Measurements from ENCODE around the gene FNDC3B. TPM values are rescaled to one million over a fixed set of nuclear protein-coding genes. Genes with fewer than 3 reads are reported as not detected.

Gene FNDC3B
- polyA plus RNA-seq, 2 of the 4 experiments (the other 2 are of a cell fraction), result 29.5 to 33.6 TPM

DNA sequence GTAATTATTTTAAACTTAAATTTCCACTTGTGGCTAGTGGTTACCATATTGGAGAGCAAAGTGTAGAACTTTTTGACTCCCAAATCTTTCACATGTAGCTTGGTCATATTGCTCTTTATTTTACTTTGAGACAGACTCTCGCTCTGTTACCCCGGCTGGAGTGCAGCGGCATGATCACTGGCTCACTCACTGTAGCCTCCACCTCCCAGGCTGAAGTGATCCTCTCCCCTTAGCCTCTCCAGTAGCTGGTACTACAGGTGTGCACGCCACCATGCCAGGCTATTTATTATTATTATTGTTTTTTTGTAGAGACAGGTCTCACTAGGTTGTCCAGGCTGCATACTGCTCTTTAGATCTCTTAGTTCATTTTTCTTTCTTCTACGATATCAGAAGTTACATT, 3.9 kb downstream of the FNDC3B start (continued):
- TF ChIP-seq, protein P1, sequence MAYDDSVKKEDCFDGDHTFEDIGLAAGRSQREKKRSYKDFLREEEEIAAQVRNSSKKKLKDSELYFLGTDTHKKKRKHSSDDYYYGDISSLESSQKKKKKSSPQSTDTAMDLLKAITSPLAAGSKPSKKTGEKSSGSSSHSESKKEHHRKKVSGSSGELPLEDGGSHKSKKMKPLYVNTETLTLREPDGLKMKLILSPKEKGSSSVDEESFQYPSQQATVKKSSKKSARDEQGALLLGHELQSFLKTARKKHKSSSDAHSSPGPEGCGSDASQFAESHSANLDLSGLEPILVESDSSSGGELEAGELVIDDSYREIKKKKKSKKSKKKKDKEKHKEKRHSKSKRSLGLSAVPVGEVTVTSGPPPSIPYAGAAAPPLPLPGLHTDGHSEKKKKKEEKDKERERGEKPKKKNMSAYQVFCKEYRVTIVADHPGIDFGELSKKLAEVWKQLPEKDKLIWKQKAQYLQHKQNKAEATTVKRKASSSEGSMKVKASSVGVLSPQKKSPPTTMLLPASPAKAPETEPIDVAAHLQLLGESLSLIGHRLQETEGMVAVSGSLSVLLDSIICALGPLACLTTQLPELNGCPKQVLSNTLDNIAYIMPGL (CRISPR knock-in tag; IDR thresholded peaks at IDR 0.05; ENCODE audit: borderline replicate concordance), result no peak

GRCh38 chr3:172043766-172044165, 4.4 kb downstream of the FNDC3B start:
- DNase-seq (ENCODE audit: low read depth in 1 of 2, low spot score in 1 of 2) (no peak), ATAC-seq (no peak), FAIRE-seq (no peak)
- Histone ChIP-seq H3K4me3 (peak overlapping the region; percentile 99; the same call in 1 of the 3 replicates), H3K4me1 (peaks cover 59% of the 10 kb centered on the region), H3K4me2 (peak overlapping the region; percentile 67), H3K27ac (no peak overlapping the region), H3K9me3 (no peaks in the 10 kb centered on the region)
- ChIA-PET CTCF (interaction anchor here (0.7 to 1.2 kb wide), 2 partner anchors 8 to 76 kb away, joined by 3 read pairs; no protein-coding TSS in a partner anchor), POLR2A (no interaction called here)
- 94% methylated on average over 5 of the region's 5 CpGs for WGBS (ENCODE audit: missing lambda C conversion rate)
- TF ChIP-seq CBX2 (IDR thresholded peaks at IDR 0.05; ENCODE audit: borderline replicate concordance, low read depth) (no peak), BCL3 (IDR thresholded peaks at IDR 0.05) (no peak), SREBF2 (IDR thresholded peaks at IDR 0.05) (no peak), ZC3H11A (IDR thresholded peaks at IDR 0.05) (no peak), NFE2L2 (conservative IDR thresholded peaks at IDR 0.05; ENCODE audit: low read length) (no peak)

DNA sequence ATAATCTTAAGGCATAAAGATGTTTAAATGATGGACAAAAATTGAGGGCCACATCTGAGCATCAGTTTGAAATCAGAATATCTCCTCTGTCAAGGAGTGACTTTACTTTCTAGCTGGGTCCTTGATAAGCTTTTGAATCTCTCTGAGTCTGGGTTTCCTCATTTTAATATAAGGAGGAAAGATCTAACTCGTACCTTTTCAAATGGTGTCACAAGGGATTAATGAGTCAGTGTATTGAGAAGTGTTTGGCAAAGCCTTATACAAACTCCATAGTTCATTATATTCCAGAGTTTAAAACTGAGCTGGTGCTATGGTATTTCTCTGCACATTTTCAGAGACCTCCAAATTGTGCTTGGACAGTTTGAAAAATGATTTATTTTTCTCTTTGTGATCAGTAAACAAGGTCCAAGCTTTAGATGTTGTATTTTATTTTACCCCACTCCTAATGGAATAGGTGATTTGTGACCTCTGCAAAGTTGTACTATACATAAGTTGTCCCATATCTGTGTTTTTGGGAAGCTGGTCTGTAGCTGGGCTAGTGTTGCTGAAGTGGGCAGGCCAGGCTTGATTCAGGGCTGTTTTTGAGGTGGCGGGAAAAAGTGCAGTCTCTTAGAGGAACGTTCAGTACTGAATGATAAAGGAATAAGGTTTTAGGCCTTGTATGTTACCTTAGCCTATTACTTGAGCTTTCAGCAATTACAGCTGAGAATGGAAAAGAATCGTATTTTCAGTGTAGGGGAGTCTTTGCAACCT, 5.6 kb downstream of the FNDC3B start:
- ChIA-PET CTCF (interaction anchor here (0.9 to 1.2 kb wide), 2 partner anchors 12 to 205 kb away, joined by 3 read pairs; no protein-coding TSS in a partner anchor), POLR2A (no interaction called here)
- ATAC-seq (no peak), FAIRE-seq (no peak), DNase-seq (ENCODE audit: low read depth in 1 of 2, low spot score in 1 of 2) (no peak)
- 66% methylated on average over 4 of the region's 4 CpGs for WGBS (ENCODE audit: missing lambda C conversion rate)
- Histone ChIP-seq H3K4me1 (peaks cover 55% of the 10 kb centered on the region), H3K9me3 (no peaks in the 10 kb centered on the region), H3K4me2 (peak overlapping the region; percentile 67), H3K4me3 (no peak overlapping the region), H3K27ac (peak overlapping the region; percentile 21 to 51; a peak in 3 of 6 replicates)
- TF ChIP-seq HDAC2 (IDR thresholded peaks at IDR 0.05), result no peak

DNA sequence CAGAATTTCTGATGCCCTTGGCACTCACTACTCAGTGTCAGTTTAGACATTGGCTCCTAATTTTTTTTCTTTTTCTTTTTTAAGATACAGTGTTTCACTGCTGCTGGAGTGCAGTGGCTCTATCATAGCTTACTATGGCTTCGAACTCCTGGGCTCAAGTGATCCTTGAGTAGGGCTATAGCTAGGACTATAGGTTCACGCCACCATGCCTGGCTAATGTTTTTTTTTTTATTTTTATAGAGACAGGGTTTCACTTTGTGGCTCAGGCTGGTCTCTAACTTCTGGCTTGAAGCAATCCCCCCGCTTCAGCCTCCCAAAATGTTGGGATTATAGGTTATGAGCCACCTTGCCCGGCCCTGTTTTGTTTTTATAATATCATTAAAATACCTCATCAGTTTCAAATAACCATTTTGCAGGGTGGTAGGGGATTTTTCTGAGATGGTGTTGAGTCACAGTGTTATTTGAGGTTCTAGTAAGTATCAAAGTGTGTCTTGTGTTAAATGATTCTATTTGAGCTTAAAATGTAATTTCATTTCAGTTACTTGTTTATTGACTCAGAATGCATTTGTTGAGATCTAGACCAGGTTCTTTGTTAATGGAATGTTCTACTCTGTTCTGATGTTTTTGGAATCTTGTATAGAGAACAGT, 7.0 kb downstream of the FNDC3B start:
- H3K4me1 ChIP-seq, result peaks cover 56% of the 10 kb centered on the region

More for the DNA sequence above, 7.0 kb downstream of the FNDC3B start:
- H3K9me3 ChIP-seq, result no peaks in the 10 kb centered on the region
- no peak for TF ChIP-seq RAD21 (conservative IDR thresholded peaks at IDR 0.05 in 1 of 2, IDR thresholded peaks at IDR 0.05 in 1 of 2)
- no peak for TF ChIP-seq ZFP36 (IDR thresholded peaks at IDR 0.05; ENCODE audit: borderline replicate concordance, partially characterized antibody)
- no peak for TF ChIP-seq HDAC2 (IDR thresholded peaks at IDR 0.05)
- TF ChIP-seq EHMT2 (IDR thresholded peaks at IDR 0.05; ENCODE audit: low read depth), result no peak
- TF ChIP-seq, protein P2, sequence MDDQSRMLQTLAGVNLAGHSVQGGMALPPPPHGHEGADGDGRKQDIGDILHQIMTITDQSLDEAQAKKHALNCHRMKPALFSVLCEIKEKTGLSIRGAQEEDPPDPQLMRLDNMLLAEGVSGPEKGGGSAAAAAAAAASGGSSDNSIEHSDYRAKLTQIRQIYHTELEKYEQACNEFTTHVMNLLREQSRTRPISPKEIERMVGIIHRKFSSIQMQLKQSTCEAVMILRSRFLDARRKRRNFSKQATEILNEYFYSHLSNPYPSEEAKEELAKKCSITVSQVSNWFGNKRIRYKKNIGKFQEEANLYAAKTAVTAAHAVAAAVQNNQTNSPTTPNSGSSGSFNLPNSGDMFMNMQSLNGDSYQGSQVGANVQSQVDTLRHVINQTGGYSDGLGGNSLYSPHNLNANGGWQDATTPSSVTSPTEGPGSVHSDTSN (IDR thresholded peaks at IDR 0.05), result no peak
- no peak for TF ChIP-seq CBX8 (IDR thresholded peaks at IDR 0.05)
- no peak for TF ChIP-seq ESRRA (IDR thresholded peaks at IDR 0.05; ENCODE audit: borderline replicate concordance, low read length)
- no peak for TF ChIP-seq HOXA7 (CRISPR knock-in tag; IDR thresholded peaks at IDR 0.05)
- TF ChIP-seq NR3C1 (IDR thresholded peaks at IDR 0.05), result no peak
- no peak for TF ChIP-seq CBX2 (IDR thresholded peaks at IDR 0.05; ENCODE audit: borderline replicate concordance, low read depth)
- TF ChIP-seq JUNB (IDR thresholded peaks at IDR 0.05), result no peak
- no peak for TF ChIP-seq TFCP2L1 (CRISPR knock-in tag; IDR thresholded peaks at IDR 0.05)
- TF ChIP-seq BHLHE40 (IDR thresholded peaks at IDR 0.05; ENCODE audit: low read depth, low read length), result no peak
- POLR2A ChIA-PET, result no interaction called here
- peak overlapping the region in 1 of 2 experiments; percentile 62; a peak in 3 of 6 replicates for H3K27ac ChIP-seq
- no peak overlapping the region for H3K4me3 ChIP-seq
- CTCF ChIA-PET, result interaction anchor here (1.6 kb wide), 1 partner anchor 11 kb away, joined by 6 read pairs; no protein-coding TSS in a partner anchor
- no peak for DNase-seq (ENCODE audit: low read depth in 1 of 2, low spot score in 1 of 2)
- H3K4me2 ChIP-seq, result peak overlapping the region; percentile 67
- 55% methylated on average over 4 of the region's 4 CpGs for WGBS (ENCODE audit: missing lambda C conversion rate)
- no peak for FAIRE-seq
- peak in 1 of 2 experiments; percentile 11; a peak in 2 of 6 replicates for ATAC-seq

All from A549 (cell line).